Liver (tissue), 9 donors: ENCODE data around the gene ATIC. TPM values are rescaled to one million over a fixed set of nuclear protein-coding genes. Genes with fewer than 3 reads are reported as not detected.

Experiments
- DNase-seq: peaks from one replicate; pipeline ENCODE4 v3.0.0-alpha.2; 2017; ENCODE audit warnings: low spot score
- H3K27ac ChIP-seq, 2 donors: one replicate each; pipeline ENCODE4 v1.7.0; 2013; ENCODE audit warnings: inconsistent platforms in 2 of 2, low read length in 2 of 2, control low read depth in 1 of 2, low read depth in 1 of 2, mild to moderate bottlenecking in 1 of 2
- H3K27me3 ChIP-seq, 4 donors: one replicate each; pipeline versions ENCODE4 v1.6.1 to v1.7.0; 2013; ENCODE audit warnings: low read length in 3 of 4, inconsistent platforms in 1 of 4, mild to moderate bottlenecking in 1 of 4, moderate library complexity in 1 of 4; ENCODE audit not compliant: control insufficient read depth in 4 of 4, insufficient read depth in 4 of 4
- H3K36me3 ChIP-seq, 4 donors: one replicate each; pipeline versions ENCODE4 v1.6.1 to v1.7.0; 2013; ENCODE audit warnings: low read length in 3 of 4, mild to moderate bottlenecking in 3 of 4, low read depth in 1 of 4, moderate library complexity in 1 of 4; ENCODE audit not compliant: control insufficient read depth in 4 of 4, insufficient read depth in 3 of 4
- H3K4me1 ChIP-seq, 4 donors: one replicate each; pipeline versions ENCODE4 v1.6.1 to v1.7.0; 2013; ENCODE audit warnings: low read length in 3 of 4, mild to moderate bottlenecking in 3 of 4, moderate library complexity in 1 of 4; ENCODE audit not compliant: control insufficient read depth in 4 of 4, insufficient read depth in 4 of 4
- H3K4me3 ChIP-seq, 3 donors: one replicate each; pipeline versions ENCODE4 v1.6.1 to v1.7.0; 2013; ENCODE audit warnings: low read length in 3 of 3, control low read depth in 1 of 3, low read depth in 1 of 3, mild to moderate bottlenecking in 1 of 3
- H3K9ac ChIP-seq, 2 donors: one replicate each; pipeline ENCODE4 v1.7.0; 2013; ENCODE audit warnings: low read length in 2 of 2, mild to moderate bottlenecking in 2 of 2, moderate library complexity in 2 of 2, control low read depth in 1 of 2, low read depth in 1 of 2
- H3K9me3 ChIP-seq, 4 donors: one replicate each; pipeline versions ENCODE4 v1.6.1 to v1.7.0; 2013; ENCODE audit warnings: low read length in 3 of 4; ENCODE audit not compliant: control insufficient read depth in 4 of 4
- ATF3 ChIP-seq: IDR thresholded peaks from 2 replicates; pipeline ENCODE4 v1.6.1; 2016; ENCODE audit warnings: antibody characterized with exemption
- CTCF ChIP-seq: fragments of 150-350 bp; IDR thresholded peaks from 2 replicates; pipeline ENCODE4 v1.5.1; 2017; ENCODE audit warnings: improper control_type of control experiment, low read depth, low read length; ENCODE audit not compliant: missing input control
- EGR1 ChIP-seq, 2 donors: IDR thresholded peaks; 2 replicates each; pipeline ENCODE4 v1.6.1; 2016 to 2018; ENCODE audit warnings: antibody characterized with exemption in 2 of 2, low read depth in 2 of 2
- FOXA2 ChIP-seq: IDR thresholded peaks from 2 replicates; pipeline ENCODE4 v1.6.1; 2016; ENCODE audit warnings: antibody characterized with exemption
- GABPA ChIP-seq, 2 donors: IDR thresholded peaks in 1 of 2; conservative IDR thresholded peaks in 1 of 2; 2 replicates each; pipeline ENCODE4 v1.6.1; 2016; ENCODE audit warnings: antibody characterized with exemption in 2 of 2, mild to moderate bottlenecking in 1 of 2, moderate library complexity in 1 of 2
- HNF4G ChIP-seq: IDR thresholded peaks from 2 replicates; pipeline ENCODE4 v1.6.1; 2016; ENCODE audit warnings: antibody characterized with exemption
- JUND ChIP-seq, 2 donors: IDR thresholded peaks; 2 replicates each; pipeline ENCODE4 v1.6.1; 2016; ENCODE audit warnings: antibody characterized with exemption in 2 of 2
- NR2F2 ChIP-seq: IDR thresholded peaks from 2 replicates; pipeline ENCODE4 v1.6.1; 2016; ENCODE audit warnings: antibody characterized with exemption
- RAD21 ChIP-seq, 2 donors: IDR thresholded peaks; 2 replicates each; pipeline ENCODE4 v1.6.1; 2016; ENCODE audit warnings: antibody characterized with exemption in 2 of 2, mild to moderate bottlenecking in 2 of 2
- REST ChIP-seq: IDR thresholded peaks from 2 replicates; pipeline ENCODE4 v1.6.1; 2016; ENCODE audit warnings: antibody characterized with exemption, mild to moderate bottlenecking
- RXRA ChIP-seq, 2 donors: IDR thresholded peaks; 2 replicates each; pipeline ENCODE4 v1.6.1; 2017 to 2018; ENCODE audit warnings: antibody characterized with exemption in 2 of 2, mild to moderate bottlenecking in 1 of 2
- ZBTB33 ChIP-seq: IDR thresholded peaks from 2 replicates; pipeline ENCODE4 v1.6.1; 2016; ENCODE audit warnings: antibody characterized with exemption
- WGBS: extraction: QIAGEN DNeasy Blood & Tissue Kit; methylation state at CpG from one replicate; pipeline ENCODE4 v1.1.7; 2013; 5-methylcytosine and 5-hydroxymethylcytosine counted together
- polyA plus RNA-seq, 2 donors: library from polyadenylated mRNA; stranded (reverse) in 1 of 2; unstranded in 1 of 2; fragments of 200-250 nt in 1 of 2; fragments of >200 nt in 1 of 2; fragmentation: Nextera tagmentation in 1 of 2; extraction: Ambion mirVana in 1 of 2; gene quantifications; one replicate each; pipeline versions ENCODE4 v1.2.1 to v1.2.3, GENCODE V29; 2013 to 2015
- total RNA-seq, 2 donors: library from RNA; depleted of rRNA; stranded (reverse); fragments of >200 nt; gene quantifications; one replicate each; pipeline ENCODE4 v1.2.3, GENCODE V29; 2014
- donor health status: healthy.
- donor health status: healthy.
- donor health status: healthy.
- donor health status: healthy.
- donor health status: healthy.

The ATIC gene
- total and polyA plus RNA-seq, 4 donors, result 22.9 to 50.0 (median 36.0) TPM

GRCh38 chr2:215355801-215356200 is 43.9 kb downstream of the ATIC start:
- Histone ChIP-seq H3K9ac (no peak overlapping the region), H3K4me1 (no peaks in the 10 kb centered on the region), H3K4me3 (no peak overlapping the region), H3K27ac (no peak overlapping the region), H3K27me3 (no peaks in the 10 kb centered on the region), H3K36me3 (peaks cover 0 to 13% (median 7%) of the 10 kb centered on the region in 4 donors), H3K9me3 (no peaks in the 10 kb centered on the region)
- no peak for DNase-seq
- 94% methylated on average over 7 of the region's 7 CpGs for WGBS
- TF ChIP-seq EGR1 (IDR thresholded peaks at IDR 0.05; ENCODE audit: low read depth in 2 of 2) (no peak), RXRA (IDR thresholded peaks at IDR 0.05) (no peak), NR2F2 (no peak), JUND (IDR thresholded peaks at IDR 0.05) (no peak), CTCF (no peak), REST (no peak), ZBTB33 (no peak), RAD21 (IDR thresholded peaks at IDR 0.05) (no peak)

- Histone ChIP-seq H3K27ac (no peak overlapping the region), H3K4me1 (no peaks in the 10 kb centered on the region)
Observed at GRCh38 chr2:215356334-215356947, 44.6 kb downstream of the ATIC start.

More at GRCh38 chr2:215356334-215356947, 44.6 kb downstream of the ATIC start:
- no peaks in the 10 kb centered on the region for H3K27me3 ChIP-seq
- H3K4me3 ChIP-seq, result no peak overlapping the region
- DNase-seq, result no peak
- TF ChIP-seq FOXA2 (no peak), ATF3 (no peak), GABPA (IDR thresholded peaks at IDR 0.05 in 1 of 2, conservative IDR thresholded peaks at IDR 0.05 in 1 of 2) (no peak), REST (no peak), EGR1 (IDR thresholded peaks at IDR 0.05; ENCODE audit: low read depth in 2 of 2) (no peak), HNF4G (no peak)
- H3K9me3 ChIP-seq, result no peaks in the 10 kb centered on the region
- H3K36me3 ChIP-seq, result peaks cover 3 to 20% (median 13%) of the 10 kb centered on the region in 4 donors
- H3K9ac ChIP-seq, result no peak overlapping the region
- WGBS, result 93% methylated on average over 7 of the region's 7 CpGs
